GM18861 (cell line): Measurements from ENCODE around the gene CAP2.

Source experiments
- ATAC-seq: cut with Tn5 transposase; IDR thresholded peaks from one replicate; pipeline ENCODE4 v1.9.1; 2021; ENCODE audit not compliant: unreplicated experiment

CAP2 gene

DNA sequence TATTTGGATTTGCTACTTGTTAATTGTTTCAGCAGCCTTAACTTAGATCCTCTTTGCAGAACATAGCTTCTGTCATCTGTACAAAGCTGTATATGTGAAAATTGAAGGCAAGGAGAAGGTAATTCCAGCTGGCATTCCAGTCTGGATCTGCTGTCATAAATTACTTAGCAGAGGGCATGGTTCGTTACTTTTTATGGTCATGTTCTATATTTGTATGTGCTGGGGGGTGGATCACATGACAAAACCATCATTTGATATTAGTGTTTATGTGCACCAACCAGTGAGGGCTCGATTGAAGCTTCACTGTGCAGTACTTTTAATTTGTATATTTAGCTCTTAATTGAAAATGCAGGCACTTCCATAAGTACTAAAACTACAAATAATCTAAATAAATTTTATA is 80.2 kb downstream of the CAP2 start:
- ATAC-seq, result no peak

DNA sequence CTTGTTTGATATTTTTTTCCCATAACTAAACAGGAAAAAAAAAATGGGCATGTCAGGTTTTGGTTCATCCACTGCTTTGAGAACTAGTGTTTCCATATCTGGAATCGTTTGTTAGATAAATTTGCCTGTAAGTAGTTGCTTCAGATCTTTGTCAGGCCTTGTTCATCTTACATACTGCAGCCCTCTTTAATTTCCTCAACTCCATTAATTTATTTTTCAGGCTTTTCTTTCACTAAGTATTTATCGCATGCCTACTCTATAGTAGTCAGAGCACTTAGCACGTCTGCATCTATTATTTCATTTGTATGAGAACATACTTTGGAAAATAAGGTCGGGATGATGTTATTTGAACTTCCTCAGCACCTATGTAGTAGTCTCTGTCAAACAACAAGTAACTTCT is 80.9 kb downstream of the CAP2 start:
- ATAC-seq, result no peak

DNA sequence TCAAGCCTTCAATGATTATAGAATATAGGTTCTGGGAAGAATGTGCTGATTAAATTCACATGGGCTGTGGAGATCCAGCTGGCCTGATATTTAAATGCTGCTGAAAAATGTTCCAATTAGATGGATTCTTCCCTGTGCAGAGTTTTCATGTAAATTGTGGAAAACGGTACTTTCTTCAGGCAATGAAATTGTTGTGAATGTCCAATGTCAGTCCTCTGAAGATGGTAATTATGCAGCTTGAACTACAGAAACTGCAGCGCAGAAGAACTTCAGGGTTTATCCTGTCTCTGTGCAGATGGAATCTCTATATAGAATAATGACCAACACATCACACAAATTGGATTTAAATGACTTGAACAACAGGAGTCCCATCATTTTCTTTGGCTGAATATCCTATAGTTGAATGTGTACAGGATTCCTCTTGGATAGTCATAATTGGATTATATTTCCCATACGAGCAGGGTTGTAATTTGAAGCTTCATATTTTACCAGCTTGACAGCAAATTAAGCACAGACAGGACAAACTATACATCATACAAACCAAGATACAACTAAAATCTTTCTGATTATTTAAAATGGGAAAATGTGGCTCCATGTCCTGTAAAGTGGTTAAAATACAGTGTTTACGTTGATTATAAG is 82.3 kb downstream of the CAP2 start:
- no peak for ATAC-seq

DNA sequence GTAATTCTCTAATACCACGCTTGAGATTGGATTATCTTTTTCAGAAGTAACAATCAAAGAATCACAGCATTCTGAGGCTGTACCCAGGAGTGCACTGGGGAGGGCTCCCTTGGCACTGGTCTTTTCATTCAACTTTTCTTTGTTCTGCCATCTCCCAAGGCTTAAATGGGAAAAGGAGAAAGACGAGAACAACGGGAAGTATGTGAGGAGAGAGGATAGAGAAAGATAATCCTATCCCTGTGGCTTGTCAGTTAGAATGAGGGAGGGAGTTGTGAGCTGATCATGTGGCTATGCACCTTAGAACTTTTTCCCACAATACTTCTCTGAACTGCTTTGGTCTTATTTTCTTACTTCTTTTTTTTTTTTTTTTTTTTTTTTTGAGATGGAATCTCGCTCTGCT is 83.1 kb downstream of the CAP2 start:
- ATAC-seq, result no peak

DNA sequence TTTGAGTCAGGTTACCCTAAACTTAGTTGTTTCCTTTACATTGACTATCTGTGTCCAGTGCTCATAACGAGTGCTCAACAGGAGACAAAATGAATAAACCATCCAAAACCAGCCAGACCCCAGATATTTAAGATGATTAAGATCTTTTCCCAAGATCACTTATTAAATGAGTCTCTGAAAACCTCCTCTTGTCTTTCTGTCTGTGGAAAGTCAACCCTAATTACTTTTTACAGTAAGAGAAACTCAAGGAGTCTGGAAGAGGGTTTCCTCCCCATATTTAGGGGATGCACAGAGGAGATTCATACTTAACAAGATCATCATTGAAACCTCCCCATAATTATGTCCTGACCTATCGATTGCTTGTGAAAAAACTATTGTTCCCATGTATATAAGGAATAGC is 84.0 kb downstream of the CAP2 start:
- no peak for ATAC-seq

DNA sequence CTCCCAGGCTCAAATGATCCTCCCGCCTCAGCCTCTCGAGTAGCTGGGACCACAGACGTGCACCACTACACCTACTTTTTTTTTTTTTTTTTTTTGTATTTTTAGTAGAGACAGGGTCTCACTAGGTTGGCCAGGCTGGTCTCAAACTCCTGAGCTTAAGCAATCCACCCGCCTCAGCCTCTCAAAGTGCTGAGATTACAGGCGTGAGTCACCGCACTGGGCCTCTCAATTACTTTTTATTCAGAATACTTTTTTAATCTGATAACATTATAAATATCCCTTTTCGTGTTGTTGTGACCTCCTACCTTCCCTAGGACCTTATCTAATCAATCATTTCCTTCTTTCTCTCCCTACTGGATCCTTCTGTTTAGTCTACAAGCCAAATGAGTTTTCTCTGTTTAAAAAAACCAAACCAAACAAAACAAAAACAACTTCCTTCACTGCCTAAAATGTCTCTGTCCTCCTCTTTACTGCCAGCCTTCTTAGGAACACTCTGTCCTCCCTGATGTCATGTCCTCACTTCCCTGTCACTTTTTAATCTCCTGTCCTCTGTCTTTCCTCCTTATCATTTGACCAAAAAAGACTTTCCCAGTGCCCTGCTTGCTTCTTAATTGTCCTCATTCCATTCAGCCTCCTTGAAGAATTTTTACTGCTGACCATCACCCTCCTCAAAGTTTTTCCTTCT is 85.0 kb downstream of the CAP2 start:
- no peak for ATAC-seq

DNA sequence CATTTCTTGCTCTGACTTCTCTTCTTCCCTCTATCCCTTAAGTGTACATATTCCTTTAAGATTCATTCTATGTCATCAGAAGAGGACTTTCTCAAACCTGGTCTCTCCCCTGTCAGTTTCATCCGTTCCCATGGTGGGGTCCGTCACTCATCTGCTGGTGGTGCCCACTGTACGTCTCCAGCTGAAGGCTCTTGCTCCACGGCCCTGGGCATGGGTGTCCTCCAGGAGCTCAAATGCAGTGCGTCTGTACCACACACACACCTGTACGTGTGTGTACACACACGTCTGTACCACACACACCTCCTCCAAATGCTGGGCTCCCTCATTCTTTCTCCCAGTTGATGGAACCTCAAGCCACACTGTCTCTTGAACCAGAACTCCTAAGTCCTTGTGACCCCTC is 85.6 kb downstream of the CAP2 start:
- no peak for ATAC-seq

DNA sequence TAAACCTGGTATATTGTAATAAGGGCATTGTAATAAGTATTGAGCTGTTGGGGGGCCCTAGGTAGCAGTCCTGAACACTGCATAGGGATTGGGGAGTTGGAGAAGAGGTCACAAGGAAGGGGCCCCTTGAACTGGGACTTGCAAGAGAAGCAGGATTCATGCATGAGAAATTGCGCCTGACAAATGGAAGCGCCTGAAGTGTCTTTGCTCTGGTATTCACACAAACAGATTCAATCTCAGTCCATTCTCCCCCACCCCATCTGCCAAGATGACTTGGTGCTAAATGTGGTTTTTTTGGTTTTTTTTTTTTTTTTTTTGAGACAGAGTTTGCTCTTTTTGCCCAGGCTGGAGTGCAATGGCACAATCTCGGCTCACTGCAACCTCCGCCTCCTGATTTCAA is 87.1 kb downstream of the CAP2 start:
- ATAC-seq, result no peak

DNA sequence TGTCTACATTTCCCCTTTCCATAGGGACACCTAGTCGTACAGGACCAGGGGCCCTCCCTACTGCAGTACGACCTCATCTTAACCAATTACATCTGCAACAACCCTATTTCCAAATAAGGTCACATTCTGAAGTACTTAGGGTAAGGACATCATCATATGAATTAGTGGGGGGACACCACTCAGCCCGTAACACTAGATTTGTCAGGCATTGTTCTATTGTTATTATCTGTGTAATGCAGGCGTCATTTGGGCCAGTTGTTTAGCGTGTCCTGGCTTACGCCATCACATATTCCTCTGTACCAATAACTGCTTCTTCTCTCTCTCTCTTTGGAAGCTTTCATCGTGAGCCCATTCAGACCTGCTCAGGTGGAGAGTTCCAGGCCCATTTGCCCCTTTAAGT is 89.3 kb downstream of the CAP2 start:
- ATAC-seq, result no peak

DNA sequence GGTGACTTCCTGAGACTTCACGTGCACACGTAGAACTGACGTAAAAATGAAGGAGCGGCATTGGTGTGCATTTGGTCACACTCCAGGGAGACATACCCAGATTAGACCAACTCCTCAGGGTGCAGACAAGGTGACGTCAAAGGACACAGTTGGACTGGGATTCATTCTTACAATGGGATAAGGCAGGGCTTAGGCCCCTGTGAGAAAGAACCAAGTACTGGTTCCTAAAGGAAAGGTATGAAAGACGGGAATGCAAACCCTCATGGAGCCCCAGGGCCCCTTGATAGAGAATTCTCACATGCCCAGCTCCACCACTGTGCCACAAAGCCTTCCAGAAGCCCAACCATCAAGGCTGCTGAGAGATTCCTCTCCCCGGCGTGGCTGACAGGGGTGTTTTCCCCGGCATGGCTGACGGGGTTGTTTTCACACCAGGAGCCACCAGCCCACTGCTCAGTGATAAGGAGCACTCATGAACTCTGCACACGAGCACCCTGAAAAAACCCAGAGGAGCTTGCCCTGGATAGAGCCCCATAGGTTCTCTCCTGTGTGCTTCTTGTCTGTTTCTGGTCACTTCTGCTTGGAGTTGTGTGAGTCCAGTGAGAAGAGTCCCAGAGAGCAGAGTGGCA is 90.1 kb downstream of the CAP2 start:
- ATAC-seq, result no peak

DNA sequence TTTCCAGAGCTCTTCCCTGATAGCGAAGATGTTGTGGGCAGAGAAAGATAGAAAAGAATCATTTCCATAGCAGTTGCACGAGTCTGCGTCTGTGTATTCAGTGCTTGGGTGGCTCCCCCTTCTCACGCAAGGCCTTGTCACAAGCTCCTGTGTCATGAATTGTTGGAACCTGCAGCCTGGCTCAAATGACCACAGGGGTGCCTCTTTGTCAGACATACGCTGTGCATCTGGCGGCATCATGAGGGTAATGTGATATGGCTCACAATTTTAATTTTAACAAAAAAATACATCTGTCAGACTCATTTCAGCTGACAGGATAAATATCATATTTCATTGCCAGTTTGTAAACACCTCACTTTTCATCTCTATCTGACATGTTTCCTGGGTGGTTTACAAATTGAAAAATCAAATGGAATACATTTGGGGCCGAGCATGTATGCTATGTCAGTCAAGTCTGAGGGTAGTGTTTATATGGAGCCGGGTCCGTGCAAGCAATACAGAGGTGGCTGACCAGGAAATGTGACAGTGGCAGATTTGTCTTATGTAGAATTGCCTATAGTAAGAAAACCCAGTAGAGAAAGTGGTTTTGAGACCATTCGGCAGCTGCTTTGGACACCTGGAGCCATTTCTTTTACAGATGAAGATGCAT is 90.9 kb downstream of the CAP2 start:
- ATAC-seq, result no peak

DNA sequence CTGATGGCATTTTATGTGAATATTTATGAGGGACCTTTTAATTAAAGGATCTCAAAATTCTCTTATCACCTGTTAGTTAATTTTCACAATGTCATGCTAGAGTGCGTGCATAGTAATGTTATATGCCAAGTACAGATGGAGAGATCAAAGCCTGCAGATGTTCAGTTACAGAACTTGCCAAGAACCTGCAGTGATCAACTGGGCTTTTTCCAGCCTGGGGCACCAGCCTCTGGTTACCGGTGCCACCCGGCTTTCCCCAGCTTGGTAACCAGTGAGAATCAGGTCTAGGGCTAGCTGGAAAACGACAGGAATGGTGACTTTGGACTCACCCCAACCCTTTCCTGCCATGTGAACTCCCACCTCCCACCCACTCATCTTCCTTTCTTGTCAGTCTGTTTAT is 91.8 kb downstream of the CAP2 start:
- no peak for ATAC-seq

DNA sequence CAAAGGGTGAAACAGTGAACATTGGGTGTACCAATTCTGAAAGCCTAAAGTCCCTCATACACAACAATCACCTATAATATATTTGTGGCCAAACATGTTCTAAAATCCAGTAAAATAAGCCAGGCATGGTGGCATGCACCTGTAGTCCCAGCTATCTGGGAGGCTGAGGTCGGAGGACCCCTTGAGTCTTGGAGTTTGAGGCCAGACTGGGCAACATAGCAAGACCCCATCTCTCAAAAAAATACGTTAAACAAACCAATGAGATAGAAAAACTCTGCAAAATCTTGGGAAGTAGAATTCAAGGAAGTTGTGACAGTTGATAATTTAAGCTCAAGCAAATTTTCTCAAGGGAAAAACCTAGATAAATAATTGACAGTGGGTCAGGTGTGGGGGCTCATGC is 92.6 kb downstream of the CAP2 start:
- ATAC-seq, result no peak

DNA sequence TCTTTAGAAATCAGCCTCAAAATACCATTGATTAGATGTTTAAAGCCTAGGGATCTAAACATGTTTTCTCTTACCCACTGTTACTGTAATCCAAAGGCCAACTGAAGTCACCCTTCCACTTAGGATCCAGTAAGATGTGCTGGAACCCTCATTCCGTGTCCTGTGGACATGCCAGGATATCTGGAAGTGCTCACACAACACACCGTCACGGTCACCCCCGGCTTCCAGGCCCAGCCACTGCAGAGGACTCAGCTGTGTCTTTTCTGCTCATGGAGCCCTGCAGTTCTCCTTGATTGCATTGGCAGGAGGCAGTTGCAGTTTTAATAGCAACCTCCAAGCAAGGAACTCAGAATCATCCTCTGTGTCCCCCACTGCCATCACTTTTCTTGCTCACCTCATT is 93.3 kb downstream of the CAP2 start:
- no peak for ATAC-seq

DNA sequence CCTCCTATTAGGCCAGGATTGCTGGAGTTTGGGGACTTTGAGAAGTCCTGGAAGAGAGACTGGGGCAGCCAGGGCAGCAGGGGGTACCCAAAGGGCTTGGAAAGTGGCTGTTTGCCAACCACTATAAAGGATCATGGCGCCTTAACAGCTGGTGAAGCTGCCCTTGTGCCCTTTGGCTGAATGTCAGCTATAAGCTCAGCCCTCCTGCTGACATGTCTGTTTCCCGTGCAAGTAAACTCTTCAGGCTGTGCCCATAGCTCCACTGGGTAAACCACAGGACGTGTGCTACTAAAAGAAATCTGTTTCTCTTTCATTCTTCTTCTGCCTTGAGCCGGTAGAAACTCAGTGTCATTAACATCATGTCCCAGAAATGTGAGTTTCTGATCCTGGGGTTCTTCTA is 97.3 kb downstream of the CAP2 start:
- no peak for ATAC-seq

DNA sequence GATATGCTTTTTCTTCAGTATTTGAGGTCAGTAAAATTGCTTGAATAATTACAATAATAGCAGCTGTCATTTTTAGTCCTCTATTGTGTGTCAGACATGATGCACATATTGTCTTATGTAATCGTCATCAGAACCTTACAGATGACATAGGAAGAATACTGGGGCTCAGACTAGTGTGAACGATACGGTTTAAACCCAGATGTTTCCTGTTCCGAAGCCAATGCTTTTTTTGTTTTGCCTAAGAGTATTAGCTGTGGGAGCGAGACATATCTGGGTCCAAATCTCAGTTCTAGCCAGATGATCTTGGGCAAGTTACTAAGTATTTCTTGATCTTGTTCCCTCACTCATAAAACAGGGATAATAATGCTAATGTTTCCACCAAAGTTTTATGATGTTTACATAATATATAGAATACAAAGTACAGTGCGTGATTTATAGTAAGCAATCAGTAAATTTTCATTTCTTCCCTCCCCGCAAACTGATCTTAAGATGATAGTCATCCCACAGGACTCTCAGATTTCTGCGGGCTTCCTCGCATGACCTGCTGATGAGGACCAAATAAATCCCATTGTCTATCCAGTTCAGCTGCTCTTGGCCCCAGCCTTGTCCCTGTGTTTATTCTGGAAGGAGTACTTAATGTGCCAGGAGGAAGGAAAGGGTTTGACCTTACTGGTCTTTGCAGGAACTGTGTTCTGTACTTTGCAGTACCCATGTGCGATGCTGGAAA is 98.2 kb downstream of the CAP2 start:
- ATAC-seq, result no peak

DNA sequence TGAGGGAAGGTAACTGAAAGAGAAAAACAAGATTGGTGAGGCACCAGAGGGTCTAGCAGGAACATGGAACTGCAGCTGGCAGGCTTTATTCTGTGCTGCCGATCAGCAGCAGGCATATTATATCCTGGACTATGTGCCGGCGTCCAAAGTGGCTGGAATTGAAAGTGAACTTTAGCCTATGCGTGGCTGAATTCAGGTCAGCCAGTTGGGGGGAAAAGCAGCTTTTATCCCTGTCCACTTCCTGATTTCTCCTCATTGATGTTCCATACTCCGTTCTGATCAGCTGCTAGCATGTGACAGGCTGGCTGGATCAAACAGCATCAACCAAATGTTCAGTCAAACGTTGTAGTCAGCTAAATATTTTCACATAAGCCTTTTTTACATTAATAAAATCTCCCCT is 99.0 kb downstream of the CAP2 start:
- no peak for ATAC-seq

DNA sequence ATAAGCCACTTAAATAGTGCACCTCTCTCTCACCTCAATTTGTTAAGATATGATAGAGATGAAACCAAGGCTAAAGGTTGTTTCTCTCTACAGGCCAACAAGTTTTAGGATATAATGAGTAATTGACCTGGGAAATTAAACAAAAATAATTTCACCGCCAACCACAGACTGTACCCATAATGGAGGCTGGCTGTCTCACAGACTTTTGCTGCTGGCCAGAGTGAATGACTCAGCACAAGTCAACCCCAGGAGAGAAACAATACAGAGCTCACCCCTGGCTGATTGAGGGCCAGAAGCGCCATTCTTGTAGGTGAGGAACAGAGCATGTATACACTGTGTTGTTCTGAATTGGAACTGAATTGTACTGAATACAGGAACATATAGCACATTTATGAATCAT is 99.9 kb downstream of the CAP2 start:
- no peak for ATAC-seq

DNA sequence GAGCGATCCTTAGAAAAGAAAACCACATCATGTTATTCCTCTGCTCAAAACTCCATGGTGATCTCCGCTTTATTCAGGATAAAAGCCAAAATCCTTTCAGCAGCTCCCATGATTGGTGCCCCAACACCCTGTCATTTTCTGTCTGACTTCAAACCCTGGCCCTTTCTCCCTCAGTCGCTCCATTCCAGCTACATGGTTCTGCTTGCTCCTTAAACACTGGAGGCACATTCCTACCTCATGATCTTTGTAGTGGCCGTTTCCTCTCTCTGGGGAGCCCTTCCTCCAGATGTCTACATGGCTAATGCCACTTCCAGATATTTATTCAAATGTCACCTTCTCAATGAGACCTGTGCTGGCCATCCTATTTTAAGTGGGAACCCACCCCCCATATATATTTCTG is 100.8 kb downstream of the CAP2 start:
- no peak for ATAC-seq

DNA sequence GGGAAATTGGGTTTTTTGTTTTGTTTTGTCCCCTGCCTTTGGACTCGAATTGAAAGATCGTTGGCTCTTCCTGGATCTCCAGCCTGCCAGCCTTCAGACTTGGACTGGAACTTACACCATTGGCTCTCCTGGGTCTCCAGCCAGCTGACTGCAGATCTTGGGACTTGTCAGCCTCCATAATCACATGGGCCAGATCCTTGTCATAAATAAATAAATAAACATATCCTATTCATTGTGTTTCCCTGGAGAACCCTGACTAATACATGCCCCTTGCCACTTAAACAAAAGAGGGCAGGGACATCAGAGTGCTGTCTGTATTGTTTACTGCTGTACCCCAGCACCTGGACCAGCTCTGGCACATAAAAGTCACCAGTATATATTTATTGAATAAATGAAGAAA is 101.5 kb downstream of the CAP2 start:
- ATAC-seq, result no peak

DNA sequence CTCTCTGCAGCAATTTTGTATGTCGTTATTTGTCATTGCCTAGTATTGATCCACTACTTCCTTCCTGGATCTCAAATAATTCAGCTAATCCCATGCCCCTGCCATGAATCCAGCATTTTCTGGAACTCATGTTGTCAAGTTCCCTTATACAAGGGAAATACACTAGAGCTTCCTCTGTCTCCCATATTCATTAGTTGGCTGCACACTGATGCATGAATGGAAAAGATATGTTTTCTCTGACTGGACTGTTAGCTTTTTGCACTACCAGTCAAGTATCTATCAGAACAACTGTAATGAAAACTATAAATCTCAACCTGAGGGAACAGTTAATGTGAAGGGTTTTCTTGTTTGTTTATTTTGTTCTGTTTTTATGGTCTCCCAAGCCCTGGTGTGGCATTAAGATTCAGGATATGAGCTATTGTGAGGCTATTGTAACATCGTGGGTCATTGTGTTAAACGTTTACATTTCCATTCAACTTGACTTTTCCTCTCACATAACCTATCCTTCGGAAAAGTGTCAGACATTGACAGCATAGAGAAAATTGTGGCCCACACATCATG is 104.2 kb downstream of the CAP2 start:
- no peak for ATAC-seq
